ENCODE data around the gene OFD1. TPM values are rescaled to one million over a fixed set of nuclear protein-coding genes. Genes with fewer than 3 reads are reported as not detected.

Gene OFD1
- total and polyA plus RNA-seq, 2 of the 8 experiments (the other 6 are each of a cell fraction or from before 2014, with no cell fraction given), result 8.0 to 23.4 TPM

- no peak for DNase-seq (ENCODE audit: low read depth in 1 of 2, low spot score in 2 of 2)
- no peak overlapping the region for H2BK120ac ChIP-seq (replicated peaks; ENCODE audit: low read depth, low read length)
- no peak overlapping the region for H2BK12ac ChIP-seq (ENCODE audit: low read depth, low read length)
- no peak overlapping the region for H3K14ac ChIP-seq (ENCODE audit: insufficient read length)
- CTCF ChIA-PET (ENCODE audit: partially characterized antibody), result interaction anchor here (0.5 to 1.2 kb wide), 4 partner anchors 12 to 285 kb away, joined by 3 to 4 read pairs (median 3); no protein-coding TSS in a partner anchor
- no peak overlapping the region for H2BK5ac ChIP-seq (ENCODE audit: low read depth, low read length)
- no peak overlapping the region for H3K9ac ChIP-seq (replicated peaks in 1 of 4; ENCODE audit: extremely low read depth in 1 of 4, low read depth in 3 of 4, low read length in 3 of 4)
- H4K91ac ChIP-seq (replicated peaks; ENCODE audit: insufficient read length, low read length), result no peak overlapping the region
- H2BK20ac ChIP-seq (ENCODE audit: low read length), result no peak overlapping the region
- H3K9me3 ChIP-seq (ENCODE audit: insufficient read depth in 2 of 2, low read depth in 1 of 2, low read length in 1 of 2), result no peaks in the 10 kb centered on the region
- no peak overlapping the region for H2AFZ ChIP-seq (ENCODE audit: low read length)
- H3K56ac ChIP-seq (replicated peaks; ENCODE audit: insufficient read length, low read depth, low read length), result no peak overlapping the region
- H3K23me2 ChIP-seq (ENCODE audit: low read depth, low read length), result no peaks in the 10 kb centered on the region
- H3K79me2 ChIP-seq (ENCODE audit: control insufficient read depth in 1 of 2, insufficient read depth in 2 of 2, low read length in 2 of 2), result no peaks in the 10 kb centered on the region
- no peak overlapping the region for H3K27ac ChIP-seq (ENCODE audit: low read depth, low read length)
- peaks cover 0 to 53% (median 9%) of the 10 kb centered on the region in 4 experiments; a peak in 6 of 8 replicates for H3K36me3 ChIP-seq (ENCODE audit: control insufficient read depth in 2 of 4, insufficient read depth in 4 of 4, low read length in 3 of 4)
- FAIRE-seq, result no peak
- no peak overlapping the region for H3K4me2 ChIP-seq (ENCODE audit: insufficient read depth in 1 of 2, low read depth in 2 of 2, low read length in 2 of 2)
- H3K18ac ChIP-seq (ENCODE audit: extremely low read depth, low read length), result no peak overlapping the region
- no peak overlapping the region for H3K23ac ChIP-seq (ENCODE audit: insufficient read length)
- H3K79me1 ChIP-seq (ENCODE audit: low read depth, low read length), result no peaks in the 10 kb centered on the region
- H4K20me1 ChIP-seq (replicated peaks in 1 of 2; ENCODE audit: control insufficient read depth in 1 of 2, insufficient read depth in 2 of 2, low read length in 2 of 2), result peaks cover 0 to 2% of the 10 kb centered on the region in 2 experiments
- 91% methylated on average over 3 of the region's 3 CpGs; no CpG with 5 or more reads in 1 of the 2 experiments for WGBS, 2 experiments (ENCODE audit: extremely low coverage in 1 of 2, insufficient coverage in 1 of 2, insufficient read length in 1 of 2, insufficient replicate concordance in 2 of 2, low coverage in 1 of 2, low lambda C conversion rate in 2 of 2, missing lambda C conversion rate in 1 of 2)
- no peak overlapping the region for H3K4ac ChIP-seq (replicated peaks; ENCODE audit: insufficient read length, low read depth, low read length)
- H4K8ac ChIP-seq (ENCODE audit: extremely low read depth, insufficient read depth, low read length), result no peak overlapping the region
- H2AK5ac ChIP-seq (ENCODE audit: low read depth, low read length), result no peak overlapping the region
- H3K4me3 ChIP-seq (ENCODE audit: extremely low read depth in 1 of 4, insufficient read depth in 2 of 4, low read depth in 3 of 4, low read length in 4 of 4), result no peak overlapping the region
- POLR2A ChIA-PET (ENCODE audit: partially characterized antibody), result no interaction called here
- no peak overlapping the region for H2BK15ac ChIP-seq (ENCODE audit: low read length)
- peaks cover 0 to 2% (median 0%) of the 10 kb centered on the region in 4 experiments; a peak in 1 of 7 replicates for H3K4me1 ChIP-seq (replicated peaks in 1 of 4; ENCODE audit: control insufficient read depth in 3 of 4, insufficient read depth in 4 of 4, low read length in 3 of 4)
- no peak overlapping the region for H4K5ac ChIP-seq (ENCODE audit: insufficient read length, low read depth, low read length)
- no peaks in the 10 kb centered on the region for H3K27me3 ChIP-seq (replicated peaks in 1 of 4; ENCODE audit: control insufficient read depth in 3 of 4, extremely low read depth in 1 of 4, insufficient read depth in 3 of 4, low read length in 3 of 4)
- TF ChIP-seq JUN (IDR thresholded peaks at IDR 0.05; ENCODE audit: low read depth, low read length), result no peak
- no peak for TF ChIP-seq EGR1 (IDR thresholded peaks at IDR 0.05; ENCODE audit: borderline replicate concordance, low read depth, low read length)
- no peak for TF ChIP-seq BRCA1 (IDR thresholded peaks at IDR 0.05; ENCODE audit: low read depth, low read length)
- TF ChIP-seq ASH2L (IDR thresholded peaks at IDR 0.05; ENCODE audit: low read length), result no peak
- no peak for TF ChIP-seq CTCF (IDR thresholded peaks at IDR 0.05; ENCODE audit: control extremely low read depth in 1 of 3, insufficient read depth in 1 of 3, low read depth in 1 of 3, low read length in 3 of 3)
- TF ChIP-seq CEBPB (IDR thresholded peaks at IDR 0.05; ENCODE audit: low read depth, low read length), result no peak
- TF ChIP-seq KDM4A (IDR thresholded peaks at IDR 0.05; ENCODE audit: low read depth, low read length, severe bottlenecking), result no peak
- no peak for TF ChIP-seq HDAC2 (IDR thresholded peaks at IDR 0.05; ENCODE audit: borderline replicate concordance in 1 of 2, low read depth in 2 of 2, low read length in 2 of 2)
- TF ChIP-seq ZNF274 (IDR thresholded peaks at IDR 0.05; ENCODE audit: borderline replicate concordance, extremely low read depth, low read length), result no peak
- no peak for TF ChIP-seq KDM5A (IDR thresholded peaks at IDR 0.05; ENCODE audit: low read length)
- no peak for TF ChIP-seq USF2 (IDR thresholded peaks at IDR 0.05; ENCODE audit: low read length)
These were observed 18.1 kb downstream of the OFD1 start for GRCh38 chrX:13752646-13753045.

Measured in H1 (cell line).